Activated T-helper 1 cell treated with Interleukin-2 at 50 U/mL for 16 hours (primary cell): ENCODE data around the gene ATP5F1A.
"Not testable (repeated sequence)": the region's sequence is repeated elsewhere in the genome, so short reads cannot be mapped to it uniquely, and the experiment has no call there.

Experiments
- DNase-seq: peaks from one replicate; pipeline ENCODE4 v3.0.0-alpha.2; 2020; ENCODE audit warnings: low read depth

The ATP5F1A gene

GRCh38 chr18:46047369-46047768 lies 50.7 kb downstream of the ATP5F1A start:
- DNase-seq, result not testable (repeated sequence)

- DNase-seq, result no peak
These were observed 51.4 kb downstream of the ATP5F1A start for GRCh38 chr18:46046688-46047087.

- DNase-seq, result no peak
These were observed 52.0 kb downstream of the ATP5F1A start for GRCh38 chr18:46046126-46046525.

GRCh38 chr18:46042571-46043123 lies 55.4 kb downstream of the ATP5F1A start:
- DNase-seq, result no peak

GRCh38 chr18:46040747-46041104 lies 57.4 kb downstream of the ATP5F1A start:
- no peak for DNase-seq

GRCh38 chr18:46040033-46040746 lies 57.9 kb downstream of the ATP5F1A start:
- no peak for DNase-seq

- DNase-seq, result no peak
These were observed 60.4 kb downstream of the ATP5F1A start for GRCh38 chr18:46037512-46038305.

- no peak for DNase-seq
These were observed 62.1 kb downstream of the ATP5F1A start for GRCh38 chr18:46035696-46036680.

- no peak for DNase-seq
These were observed 63.9 kb downstream of the ATP5F1A start for GRCh38 chr18:46034230-46034629.

- DNase-seq, result no peak
These were observed 66.4 kb downstream of the ATP5F1A start for GRCh38 chr18:46031741-46032140.
